MM.1S (cell line): ENCODE measurements around the gene NAALADL2.

ENCODE experiments used
- DNase-seq: peaks from one replicate; pipeline ENCODE4 v3.0.0-alpha.2; 2015
- H2AFZ ChIP-seq: fragments of 300-600 bp; sonication (generic); 2 replicates; pipeline ENCODE4 v1.6.0; 2016; ENCODE audit warnings: antibody characterized with exemption, low read length
- H3F3A ChIP-seq: fragments of 300-600 bp; sonication (generic); 2 replicates; pipeline ENCODE4 v1.6.1; 2016; ENCODE audit warnings: mild to moderate bottlenecking, antibody characterized with exemption, low read length, moderate library complexity, mixed read lengths; ENCODE audit not compliant: insufficient read depth
- H3K27ac ChIP-seq: fragments of 300-600 bp; sonication (generic); 2 replicates; pipeline ENCODE4 v1.5.1; 2016; ENCODE audit warnings: mild to moderate bottlenecking, low read length
- H3K27me3 ChIP-seq: fragments of 300-600 bp; sonication (generic); replicated peaks from 2 replicates; pipeline ENCODE4 v1.6.0; 2016; ENCODE audit warnings: low read length; ENCODE audit not compliant: insufficient read depth
- H3K36me3 ChIP-seq: fragments of 300-600 bp; sonication (generic); replicated peaks from 2 replicates; pipeline ENCODE4 v1.6.1; 2016; ENCODE audit warnings: mild to moderate bottlenecking, low read length, mixed read lengths; ENCODE audit not compliant: insufficient read depth
- H3K4me1 ChIP-seq: fragments of 300-600 bp; sonication (generic); 2 replicates; pipeline ENCODE4 v1.6.1; 2016; ENCODE audit warnings: low read length, mixed read lengths
- H3K4me2 ChIP-seq: fragments of 300-600 bp; sonication (generic); 2 replicates; pipeline ENCODE4 v1.6.0; 2016; ENCODE audit warnings: low read depth, low read length
- H3K4me3 ChIP-seq: fragments of 300-600 bp; sonication (generic); 2 replicates; pipeline ENCODE4 v1.5.1; 2016; ENCODE audit warnings: low read length, mixed read lengths
- H3K79me2 ChIP-seq: fragments of 300-600 bp; sonication (generic); 2 replicates; pipeline ENCODE4 v1.6.1; 2016; ENCODE audit warnings: mixed run types, low read length, mixed read lengths
- H3K9ac ChIP-seq: fragments of 300-600 bp; sonication (generic); 2 replicates; pipeline ENCODE4 v1.6.1; 2016; ENCODE audit warnings: low read length, mixed read lengths
- H3K9me2 ChIP-seq: fragments of 300-600 bp; sonication (generic); replicated peaks from 2 replicates; pipeline ENCODE4 v1.6.1; 2016; ENCODE audit warnings: mild to moderate bottlenecking, low read length, mixed read lengths; ENCODE audit not compliant: insufficient read depth
- H3K9me3 ChIP-seq: fragments of 300-600 bp; sonication (generic); replicated peaks from 2 replicates; pipeline ENCODE4 v1.6.1; 2016; ENCODE audit warnings: mild to moderate bottlenecking, low read length, mixed read lengths; ENCODE audit not compliant: insufficient read depth
- H4K20me1 ChIP-seq: fragments of 300-600 bp; sonication (generic); 2 replicates; pipeline ENCODE4 v1.6.1; 2016; ENCODE audit warnings: mild to moderate bottlenecking, low read length, moderate library complexity, mixed read lengths; ENCODE audit not compliant: insufficient read depth
- CTCF ChIP-seq: fragments of 300-600 bp; sonication (generic); IDR thresholded peaks from 2 replicates; pipeline ENCODE4 v1.5.1; 2016; ENCODE audit warnings: antibody characterized with exemption, low read length, mixed read lengths
- EZH2 ChIP-seq: fragments of 300-600 bp; sonication (generic); optimal IDR thresholded peaks from 2 replicates; pipeline ENCODE3; 2017; ENCODE audit warnings: low read depth, mild to moderate bottlenecking, antibody characterized with exemption, low read length, mixed read lengths
- EZH2phosphoT487 ChIP-seq: fragments of 300-600 bp; sonication (generic); IDR thresholded peaks from 2 replicates; pipeline ENCODE4 v1.6.1; 2018; ENCODE audit warnings: antibody characterized with exemption, low read length

NAALADL2 gene

GRCh38 chr3:174815750-174816149, 43.4 kb upstream of the NAALADL2 start:
- Histone ChIP-seq H3K9me3 (no peaks in the 10 kb centered on the region), H3K4me1 (0 out of 2 replicates have a peak, but pooled peaks cover 4% of the 10 kb centered on the region), H3F3A (no peaks in the 10 kb centered on the region), H3K9me2 (no peaks in the 10 kb centered on the region), H3K27ac (no peak overlapping the region), H3K79me2 (no peaks in the 10 kb centered on the region), H3K4me2 (peak overlapping the region; percentile 8; the same call in 1 of the 2 replicates), H3K9ac (no peak overlapping the region), H3K4me3 (no peak overlapping the region), H3K27me3 (no peaks in the 10 kb centered on the region), H3K36me3 (no peaks in the 10 kb centered on the region), H4K20me1 (no peaks in the 10 kb centered on the region), H2AFZ (no peak overlapping the region)
- TF ChIP-seq CTCF (no peak), EZH2phosphoT487 (no peak)
- DNase-seq, result no peak

- Histone ChIP-seq H3K4me3 (no peak overlapping the region), H3K9me3 (no peaks in the 10 kb centered on the region), H3K27me3 (no peaks in the 10 kb centered on the region), H3K36me3 (no peaks in the 10 kb centered on the region), H3F3A (no peaks in the 10 kb centered on the region), H3K9me2 (no peaks in the 10 kb centered on the region), H2AFZ (no peak overlapping the region), H3K79me2 (no peaks in the 10 kb centered on the region), H3K27ac (no peak overlapping the region), H3K4me1 (0 out of 2 replicates have a peak, but pooled peaks cover 3% of the 10 kb centered on the region), H3K9ac (no peak overlapping the region), H3K4me2 (no peak overlapping the region), H4K20me1 (no peaks in the 10 kb centered on the region)
- DNase-seq, result no peak
- TF ChIP-seq CTCF (no peak), EZH2 (no peak), EZH2phosphoT487 (no peak)
These were observed 38.2 kb upstream of the NAALADL2 start for GRCh38 chr3:174820885-174821284.

- no peaks in the 10 kb centered on the region for H3K4me1 ChIP-seq
- H3K9ac ChIP-seq, result no peak overlapping the region
- H3K4me3 ChIP-seq, result no peak overlapping the region
- H2AFZ ChIP-seq, result no peak overlapping the region
- TF ChIP-seq EZH2phosphoT487 (no peak), EZH2 (no peak), CTCF (no peak)
- no peak for DNase-seq
- H3K79me2 ChIP-seq, result no peaks in the 10 kb centered on the region
- H3K9me2 ChIP-seq, result no peaks in the 10 kb centered on the region
- no peaks in the 10 kb centered on the region for H3K9me3 ChIP-seq
- H3K36me3 ChIP-seq, result no peaks in the 10 kb centered on the region
- no peaks in the 10 kb centered on the region for H4K20me1 ChIP-seq
- H3K4me2 ChIP-seq, result no peak overlapping the region
- no peak overlapping the region for H3K27ac ChIP-seq
- no peaks in the 10 kb centered on the region for H3K27me3 ChIP-seq
- H3F3A ChIP-seq, result no peaks in the 10 kb centered on the region
These were observed 37.7 kb upstream of the NAALADL2 start for GRCh38 chr3:174821477-174821876.

GRCh38 chr3:174822320-174822719, 36.8 kb upstream of the NAALADL2 start:
- Histone ChIP-seq H3K4me1 (no peaks in the 10 kb centered on the region), H3K27ac (no peak overlapping the region), H3F3A (no peaks in the 10 kb centered on the region), H4K20me1 (no peaks in the 10 kb centered on the region), H2AFZ (no peak overlapping the region), H3K4me3 (no peak overlapping the region), H3K36me3 (no peaks in the 10 kb centered on the region), H3K9ac (no peak overlapping the region), H3K9me3 (no peaks in the 10 kb centered on the region), H3K79me2 (no peaks in the 10 kb centered on the region), H3K9me2 (no peaks in the 10 kb centered on the region), H3K4me2 (no peak overlapping the region), H3K27me3 (no peaks in the 10 kb centered on the region)
- no peak for DNase-seq
- TF ChIP-seq CTCF (no peak), EZH2 (no peak), EZH2phosphoT487 (no peak)
